T-helper 1 cell treated with Interleukin-12 subunit alpha and Interleukin-12 subunit beta and Interleukin-4 antibody, amounts not matched to agents 30 μg/mL and 1 μg/mL, for 36 hours (primary cell): ENCODE data around the gene CACNA1C.

Experiments used
- H3K27ac Mint-ChIP-seq: one replicate; pipeline ENCODE4 v1.8.0; 2021; ENCODE audit warnings: mild to moderate bottlenecking, mixed read lengths
- H3K27me3 Mint-ChIP-seq: one replicate; pipeline ENCODE4 v1.8.0; 2021; ENCODE audit warnings: low read depth, mixed read lengths
- H3K36me3 Mint-ChIP-seq: one replicate; pipeline ENCODE4 v1.8.0; 2021; ENCODE audit warnings: low read depth, mixed read lengths
- H3K4me1 Mint-ChIP-seq: one replicate; pipeline ENCODE4 v1.8.0; 2021; ENCODE audit warnings: low read depth, mixed read lengths
- H3K4me3 Mint-ChIP-seq: one replicate; pipeline ENCODE4 v1.8.0; 2021; ENCODE audit warnings: mild to moderate bottlenecking, moderate library complexity, mixed read lengths
- H3K9me3 Mint-ChIP-seq: one replicate; pipeline ENCODE4 v1.8.0; 2021; ENCODE audit warnings: mixed read lengths

CACNA1C gene

DNA sequence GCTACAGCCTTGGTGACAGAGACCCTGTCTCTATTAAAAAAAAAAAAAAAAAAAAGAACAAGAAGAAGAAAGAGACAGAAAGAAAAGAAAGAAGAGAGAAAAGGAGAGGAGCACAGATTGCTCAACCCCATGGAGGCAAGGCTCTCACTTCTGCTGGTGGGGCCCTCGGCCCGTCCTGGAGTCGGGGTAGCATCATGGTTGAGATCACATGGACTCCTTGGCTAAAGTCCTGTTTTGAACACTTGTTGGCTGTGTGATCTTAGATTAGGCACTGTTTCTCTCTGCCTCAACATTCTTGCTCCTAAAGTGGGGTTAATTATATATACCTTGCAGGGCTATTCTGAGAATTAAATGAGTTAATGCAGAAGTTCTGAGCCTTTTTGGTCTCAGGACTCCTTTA is 207.7 kb downstream of the CACNA1C start:
- Mint-ChIP-seq H3K27me3 (peaks cover 4% of the 10 kb centered on the region), H3K4me1 (peaks cover 2% of the 10 kb centered on the region), H3K27ac (no peak overlapping the region), H3K36me3 (no peaks in the 10 kb centered on the region), H3K4me3 (no peak overlapping the region), H3K9me3 (peaks cover 6% of the 10 kb centered on the region)

GRCh38 chr12:2261708-2262107 is 208.9 kb downstream of the CACNA1C start:
- Mint-ChIP-seq H3K4me3 (no peak overlapping the region), H3K27ac (no peak overlapping the region), H3K9me3 (no peaks in the 10 kb centered on the region), H3K4me1 (peaks cover 2% of the 10 kb centered on the region), H3K36me3 (no peaks in the 10 kb centered on the region), H3K27me3 (peaks cover 4% of the 10 kb centered on the region)

GRCh38 chr12:2262449-2262848 is 209.7 kb downstream of the CACNA1C start:
- Mint-ChIP-seq H3K4me3 (no peak overlapping the region), H3K27ac (no peak overlapping the region), H3K27me3 (peaks cover 4% of the 10 kb centered on the region), H3K36me3 (no peaks in the 10 kb centered on the region), H3K4me1 (peaks cover 2% of the 10 kb centered on the region), H3K9me3 (no peaks in the 10 kb centered on the region)

GRCh38 chr12:2263901-2264300 is 211.1 kb downstream of the CACNA1C start:
- H3K36me3 Mint-ChIP-seq: no peaks in the 10 kb centered on the region
- H3K9me3 Mint-ChIP-seq: no peaks in the 10 kb centered on the region
- no peaks in the 10 kb centered on the region for H3K27me3 Mint-ChIP-seq
- H3K4me1 Mint-ChIP-seq: peaks cover 2% of the 10 kb centered on the region
- H3K27ac Mint-ChIP-seq: no peak overlapping the region
- no peak overlapping the region for H3K4me3 Mint-ChIP-seq

DNA sequence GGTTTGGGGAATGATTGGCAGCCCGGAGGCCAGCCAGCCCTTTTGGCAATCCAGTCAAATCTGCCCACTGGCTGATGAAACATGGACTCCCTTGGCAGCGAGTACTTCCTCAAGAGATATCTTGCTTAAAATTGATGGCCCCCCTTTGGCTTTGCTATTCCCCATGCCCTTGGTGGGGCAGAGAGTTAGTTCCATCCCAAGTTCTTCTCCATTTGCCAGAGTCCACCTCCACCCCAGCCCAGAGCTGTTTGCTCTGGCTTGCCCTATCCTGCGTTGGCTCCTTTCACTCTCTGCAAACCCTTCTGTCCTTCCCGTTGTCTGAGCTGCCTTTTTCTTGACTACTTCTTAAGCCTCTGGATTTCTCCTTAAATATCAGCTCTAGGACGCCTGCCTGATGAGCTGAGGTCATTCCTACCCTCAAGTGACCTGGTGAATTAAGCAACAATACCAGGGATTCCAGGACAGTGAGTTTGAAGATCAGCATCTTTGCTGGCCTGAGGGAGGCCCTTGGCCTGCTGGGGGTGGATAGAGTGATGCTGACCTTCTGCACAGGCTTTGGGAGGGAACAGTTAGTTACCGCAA is 212.0 kb downstream of the CACNA1C start:
- no peaks in the 10 kb centered on the region for H3K4me1 Mint-ChIP-seq
- H3K27me3 Mint-ChIP-seq: peaks cover 3% of the 10 kb centered on the region
- H3K4me3 Mint-ChIP-seq: no peak overlapping the region
- no peak overlapping the region for H3K27ac Mint-ChIP-seq
- no peaks in the 10 kb centered on the region for H3K9me3 Mint-ChIP-seq
- H3K36me3 Mint-ChIP-seq: no peaks in the 10 kb centered on the region

- H3K27ac Mint-ChIP-seq: no peak overlapping the region
- no peaks in the 10 kb centered on the region for H3K9me3 Mint-ChIP-seq
- H3K27me3 Mint-ChIP-seq: peaks cover 3% of the 10 kb centered on the region
- no peaks in the 10 kb centered on the region for H3K36me3 Mint-ChIP-seq
- H3K4me3 Mint-ChIP-seq: no peak overlapping the region
- no peaks in the 10 kb centered on the region for H3K4me1 Mint-ChIP-seq
These were observed 212.8 kb downstream of the CACNA1C start for GRCh38 chr12:2265461-2266167.

GRCh38 chr12:2266666-2267620 is 214.2 kb downstream of the CACNA1C start:
- Mint-ChIP-seq H3K4me1 (no peaks in the 10 kb centered on the region), H3K36me3 (no peaks in the 10 kb centered on the region), H3K27me3 (peaks cover 3% of the 10 kb centered on the region), H3K4me3 (no peak overlapping the region), H3K27ac (no peak overlapping the region), H3K9me3 (no peaks in the 10 kb centered on the region)

- Mint-ChIP-seq H3K36me3 (no peaks in the 10 kb centered on the region), H3K9me3 (no peaks in the 10 kb centered on the region), H3K4me1 (no peaks in the 10 kb centered on the region), H3K27me3 (peaks cover 3% of the 10 kb centered on the region), H3K4me3 (no peak overlapping the region), H3K27ac (no peak overlapping the region)
These were observed 215.1 kb downstream of the CACNA1C start for GRCh38 chr12:2267703-2268470.

- no peak overlapping the region for H3K4me3 Mint-ChIP-seq
- H3K4me1 Mint-ChIP-seq: no peaks in the 10 kb centered on the region
- H3K27ac Mint-ChIP-seq: no peak overlapping the region
- no peaks in the 10 kb centered on the region for H3K9me3 Mint-ChIP-seq
- H3K27me3 Mint-ChIP-seq: peaks cover 3% of the 10 kb centered on the region
- no peaks in the 10 kb centered on the region for H3K36me3 Mint-ChIP-seq
These were observed 215.9 kb downstream of the CACNA1C start for GRCh38 chr12:2268471-2269286.

GRCh38 chr12:2270846-2271245 is 218.1 kb downstream of the CACNA1C start:
- Mint-ChIP-seq H3K36me3 (no peaks in the 10 kb centered on the region), H3K4me3 (no peak overlapping the region), H3K27me3 (peaks cover 3% of the 10 kb centered on the region), H3K27ac (no peak overlapping the region), H3K4me1 (no peaks in the 10 kb centered on the region), H3K9me3 (no peaks in the 10 kb centered on the region)

GRCh38 chr12:2271961-2272360 is 219.2 kb downstream of the CACNA1C start:
- Mint-ChIP-seq H3K27me3 (peaks cover 3% of the 10 kb centered on the region), H3K36me3 (no peaks in the 10 kb centered on the region), H3K9me3 (no peaks in the 10 kb centered on the region), H3K4me3 (no peak overlapping the region), H3K27ac (no peak overlapping the region), H3K4me1 (no peaks in the 10 kb centered on the region)

DNA sequence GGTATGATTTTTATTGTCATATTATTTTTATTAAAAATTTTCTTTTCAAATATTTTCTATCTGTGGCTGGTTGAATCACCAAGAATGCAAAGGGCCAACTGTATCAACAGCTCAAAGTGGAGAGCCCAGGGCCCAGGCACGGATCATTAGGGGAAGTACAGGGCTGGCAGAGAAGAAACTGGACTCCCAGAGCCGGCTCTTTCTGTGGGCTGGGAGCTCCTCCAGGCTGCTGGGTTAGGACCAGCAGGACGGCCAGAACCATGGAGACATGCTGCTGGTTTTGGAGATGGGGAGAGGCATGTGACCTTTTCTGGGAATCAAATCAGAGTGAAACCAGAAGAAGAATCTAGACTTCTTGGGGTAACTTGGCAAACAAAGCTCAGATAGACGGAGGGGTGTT is 220.5 kb downstream of the CACNA1C start:
- H3K27me3 Mint-ChIP-seq: peaks cover 3% of the 10 kb centered on the region
- no peaks in the 10 kb centered on the region for H3K4me1 Mint-ChIP-seq
- H3K36me3 Mint-ChIP-seq: no peaks in the 10 kb centered on the region
- no peak overlapping the region for H3K27ac Mint-ChIP-seq
- H3K9me3 Mint-ChIP-seq: no peaks in the 10 kb centered on the region
- H3K4me3 Mint-ChIP-seq: no peak overlapping the region

- no peaks in the 10 kb centered on the region for H3K9me3 Mint-ChIP-seq
- H3K4me3 Mint-ChIP-seq: no peak overlapping the region
- no peak overlapping the region for H3K27ac Mint-ChIP-seq
- no peaks in the 10 kb centered on the region for H3K4me1 Mint-ChIP-seq
- no peaks in the 10 kb centered on the region for H3K36me3 Mint-ChIP-seq
- peaks cover 3% of the 10 kb centered on the region for H3K27me3 Mint-ChIP-seq
These were observed 221.0 kb downstream of the CACNA1C start for GRCh38 chr12:2273751-2274150.
